HG03103 (cell line): Measurements from ENCODE around the gene ST3GAL5.
"Not testable (repeated sequence)": the region's sequence is repeated elsewhere in the genome, so short reads cannot be mapped to it uniquely, and the experiment has no call there.

Experiments
- ATAC-seq: cut with Tn5 transposase; IDR thresholded peaks from one replicate; pipeline ENCODE4 v1.9.1; 2021; ENCODE audit warnings: low read depth; ENCODE audit not compliant: unreplicated experiment

ST3GAL5 gene

GRCh38 chr2:85840091-85840490, 48.7 kb downstream of the ST3GAL5 start:
- no peak for ATAC-seq

GRCh38 chr2:85839461-85839860, 49.3 kb downstream of the ST3GAL5 start:
- ATAC-seq, result no peak

- no peak for ATAC-seq
Measured at GRCh38 chr2:85838641-85839040, 50.1 kb downstream of the ST3GAL5 start.

GRCh38 chr2:85838181-85838580, 50.6 kb downstream of the ST3GAL5 start:
- ATAC-seq, result no peak

GRCh38 chr2:85834466-85834865, 54.3 kb downstream of the ST3GAL5 start:
- no peak for ATAC-seq

- no peak for ATAC-seq
Measured at GRCh38 chr2:85831735-85832134, 57.1 kb downstream of the ST3GAL5 start.

- no peak for ATAC-seq
Measured at GRCh38 chr2:85830645-85831044, 58.1 kb downstream of the ST3GAL5 start.

- not testable (repeated sequence) for ATAC-seq
Measured at GRCh38 chr2:85829394-85829793, 59.4 kb downstream of the ST3GAL5 start.

GRCh38 chr2:85828725-85829124, 60.1 kb downstream of the ST3GAL5 start:
- no peak for ATAC-seq

- ATAC-seq, result no peak
Measured at GRCh38 chr2:85827879-85828569, 60.8 kb downstream of the ST3GAL5 start.

- peak; percentile 61 for ATAC-seq
Measured at GRCh38 chr2:85826990-85827878, 61.6 kb downstream of the ST3GAL5 start.

- ATAC-seq, result no peak
Measured at GRCh38 chr2:85823951-85824350, 64.8 kb downstream of the ST3GAL5 start.

- no peak for ATAC-seq
Measured at GRCh38 chr2:85822766-85823165, 66.0 kb downstream of the ST3GAL5 start.

- no peak for ATAC-seq
Measured at GRCh38 chr2:85819811-85820510, 68.8 kb downstream of the ST3GAL5 start.

- no peak for ATAC-seq
Measured at GRCh38 chr2:85814802-85815550, 73.8 kb downstream of the ST3GAL5 start.

GRCh38 chr2:85813982-85814801, 74.6 kb downstream of the ST3GAL5 start:
- no peak for ATAC-seq

- ATAC-seq, result no peak
Measured at GRCh38 chr2:85813211-85813981, 75.4 kb downstream of the ST3GAL5 start.

- no peak for ATAC-seq
Measured at GRCh38 chr2:85812094-85812735, 76.6 kb downstream of the ST3GAL5 start.
